ENCODE measurements around the gene MED25. TPM values are rescaled to one million over a fixed set of nuclear protein-coding genes. Genes with fewer than 3 reads are reported as not detected.

Gene MED25
- polyA plus RNA-seq, 3 donors, result 13.9 to 52.9 (median 18.5) TPM

DNA sequence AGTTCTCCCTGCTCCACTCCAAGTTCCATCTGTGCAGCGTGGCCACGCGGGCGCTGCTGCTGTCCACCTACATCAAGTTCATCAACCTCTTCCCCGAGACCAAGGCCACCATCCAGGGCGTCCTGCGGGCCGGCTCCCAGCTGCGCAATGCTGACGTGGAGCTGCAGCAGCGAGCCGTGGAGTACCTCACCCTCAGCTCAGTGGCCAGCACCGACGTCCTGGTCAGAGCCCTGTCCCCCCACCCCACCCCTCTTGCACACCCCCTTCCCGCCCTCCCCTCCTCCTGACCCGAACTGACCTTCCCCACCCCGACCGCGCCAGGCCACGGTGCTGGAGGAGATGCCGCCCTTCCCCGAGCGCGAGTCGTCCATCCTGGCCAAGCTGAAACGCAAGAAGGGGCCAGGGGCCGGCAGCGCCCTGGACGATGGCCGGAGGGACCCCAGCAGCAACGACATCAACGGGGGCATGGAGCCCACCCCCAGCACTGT lies 16.6 kb upstream of the MED25 start:
- Histone ChIP-seq H3K27ac (ENCODE audit: low read depth in 1 of 2, low read length in 2 of 2) (no peak overlapping the region), H3K79me2 (ENCODE audit: insufficient read depth, low read length) (no peaks in the 10 kb centered on the region)

DNA sequence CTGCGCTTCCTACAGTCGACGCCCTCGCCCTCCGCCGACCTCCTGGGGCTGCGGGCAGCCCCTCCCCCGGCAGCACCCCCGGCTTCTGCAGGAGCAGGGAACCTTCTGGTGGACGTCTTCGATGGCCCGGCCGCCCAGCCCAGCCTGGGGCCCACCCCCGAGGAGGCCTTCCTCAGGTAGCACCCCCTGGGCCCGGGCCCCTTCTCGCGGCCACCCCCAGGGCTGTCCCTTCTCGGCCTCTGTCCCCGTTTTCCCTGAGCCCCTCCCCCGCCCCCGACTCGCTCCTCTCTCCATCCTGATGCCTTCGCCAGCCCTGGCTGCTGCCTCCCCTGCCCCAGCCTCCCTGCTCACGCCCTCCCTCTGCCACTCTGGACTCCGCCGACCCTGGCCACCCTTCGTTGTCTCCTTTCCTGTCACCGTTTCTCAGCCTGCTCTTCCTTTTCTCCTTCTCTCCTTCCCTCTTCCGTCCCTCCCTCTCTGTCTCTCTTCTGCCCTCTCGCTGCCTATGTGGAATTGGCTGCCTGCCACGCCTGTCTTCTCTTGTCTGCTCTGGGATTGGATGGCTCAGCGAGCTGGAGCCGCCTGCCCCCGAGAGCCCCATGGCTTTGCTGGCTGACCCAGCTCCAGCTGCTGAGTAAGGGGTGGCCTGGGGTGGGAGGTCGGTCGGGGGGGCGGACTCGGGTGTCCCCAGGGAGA lies 16.0 kb upstream of the MED25 start:
- Histone ChIP-seq H3K9me3 (replicated peaks in 1 of 2; ENCODE audit: control insufficient read depth in 1 of 2, insufficient read depth in 1 of 2, low read length in 2 of 2) (no peaks in the 10 kb centered on the region), H2AFZ (ENCODE audit: insufficient read depth, low read depth, low read length, poor library complexity, severe bottlenecking) (no peak overlapping the region), H4K20me1 (ENCODE audit: insufficient read depth, low read length) (peaks cover 65% of the 10 kb centered on the region), H3K4me2 (replicated peaks; ENCODE audit: extremely low read depth, low read length, poor library complexity, severe bottlenecking) (no peak overlapping the region), H3K27me3 (ENCODE audit: control insufficient read depth in 2 of 2, insufficient read depth in 2 of 2, low read length in 2 of 2) (no peaks in the 10 kb centered on the region), H3K79me2 (ENCODE audit: insufficient read depth, low read length) (no peaks in the 10 kb centered on the region), H3K9ac (ENCODE audit: insufficient read depth, low read length, poor library complexity, severe bottlenecking) (no peak overlapping the region), H3K27ac (ENCODE audit: low read depth in 1 of 2, low read length in 2 of 2) (peak overlapping the region in 1 of 2 donors; percentile 3), H3K4me3 (replicated peaks in 1 of 3; ENCODE audit: low read depth in 2 of 3, low read length in 3 of 3) (no peak overlapping the region), H3K4me1 (ENCODE audit: control insufficient read depth in 1 of 2, insufficient read depth in 2 of 2, low read length in 2 of 2) (peaks cover 2 to 7% of the 10 kb centered on the region in 2 donors), H3K36me3 (replicated peaks in 1 of 2; ENCODE audit: control insufficient read depth in 1 of 2, insufficient read depth in 2 of 2, low read length in 2 of 2) (peaks cover 83 to 97% of the 10 kb centered on the region in 2 donors)
- intact Hi-C loops (cut with micrococcal nuclease), result no loop called here
- Mint-ChIP-seq H3K27me3 (ENCODE audit: low read depth in 3 of 3) (peaks cover 0 to 2% (median 0%) of the 10 kb centered on the region in 3 donors), H3K4me3 (no peak overlapping the region), H3K36me3 (peaks cover 77 to 89% of the 10 kb centered on the region in 2 donors), H3K4me1 (peaks cover 5% of the 10 kb centered on the region), H3K9me3 (no peaks in the 10 kb centered on the region), H3K27ac (peak overlapping the region in 2 of 7 donors; percentile 13 to 73)
- TF ChIP-seq, protein P1, sequence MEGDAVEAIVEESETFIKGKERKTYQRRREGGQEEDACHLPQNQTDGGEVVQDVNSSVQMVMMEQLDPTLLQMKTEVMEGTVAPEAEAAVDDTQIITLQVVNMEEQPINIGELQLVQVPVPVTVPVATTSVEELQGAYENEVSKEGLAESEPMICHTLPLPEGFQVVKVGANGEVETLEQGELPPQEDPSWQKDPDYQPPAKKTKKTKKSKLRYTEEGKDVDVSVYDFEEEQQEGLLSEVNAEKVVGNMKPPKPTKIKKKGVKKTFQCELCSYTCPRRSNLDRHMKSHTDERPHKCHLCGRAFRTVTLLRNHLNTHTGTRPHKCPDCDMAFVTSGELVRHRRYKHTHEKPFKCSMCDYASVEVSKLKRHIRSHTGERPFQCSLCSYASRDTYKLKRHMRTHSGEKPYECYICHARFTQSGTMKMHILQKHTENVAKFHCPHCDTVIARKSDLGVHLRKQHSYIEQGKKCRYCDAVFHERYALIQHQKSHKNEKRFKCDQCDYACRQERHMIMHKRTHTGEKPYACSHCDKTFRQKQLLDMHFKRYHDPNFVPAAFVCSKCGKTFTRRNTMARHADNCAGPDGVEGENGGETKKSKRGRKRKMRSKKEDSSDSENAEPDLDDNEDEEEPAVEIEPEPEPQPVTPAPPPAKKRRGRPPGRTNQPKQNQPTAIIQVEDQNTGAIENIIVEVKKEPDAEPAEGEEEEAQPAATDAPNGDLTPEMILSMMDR (IDR thresholded peaks at IDR 0.05), result no peak
- WGBS (ENCODE audit: insufficient coverage), result 91% methylated on average over 24 of the region's 38 CpGs
- no peak for DNase-seq

More for the DNA sequence above, 16.6 kb upstream of the MED25 start:
- no peak overlapping the region for H3K4me2 ChIP-seq (replicated peaks; ENCODE audit: extremely low read depth, low read length, poor library complexity, severe bottlenecking)
- H3K9ac ChIP-seq (ENCODE audit: insufficient read depth, low read length, poor library complexity, severe bottlenecking), result no peak overlapping the region
- H3K4me3 ChIP-seq (replicated peaks in 1 of 3; ENCODE audit: low read depth in 2 of 3, low read length in 3 of 3), result no peak overlapping the region
- no peaks in the 10 kb centered on the region for H3K27me3 ChIP-seq (ENCODE audit: control insufficient read depth in 2 of 2, insufficient read depth in 2 of 2, low read length in 2 of 2)
- no peak for DNase-seq
- TF ChIP-seq, protein P1 (IDR thresholded peaks at IDR 0.05), result no peak
- peaks cover 0 to 2% (median 0%) of the 10 kb centered on the region in 3 donors for H3K27me3 Mint-ChIP-seq (ENCODE audit: low read depth in 3 of 3)
- WGBS (ENCODE audit: insufficient coverage), result 97% methylated on average over 28 of the region's 32 CpGs
- H3K4me1 ChIP-seq (ENCODE audit: control insufficient read depth in 1 of 2, insufficient read depth in 2 of 2, low read length in 2 of 2), result peaks cover 0 to 2% of the 10 kb centered on the region in 2 donors
- no peaks in the 10 kb centered on the region for H3K9me3 ChIP-seq (replicated peaks in 1 of 2; ENCODE audit: control insufficient read depth in 1 of 2, insufficient read depth in 1 of 2, low read length in 2 of 2)
- no peak overlapping the region for H3K4me3 Mint-ChIP-seq
- no peak overlapping the region for H2AFZ ChIP-seq (ENCODE audit: insufficient read depth, low read depth, low read length, poor library complexity, severe bottlenecking)
- intact Hi-C loops (cut with micrococcal nuclease), result no loop called here
- peaks cover 80 to 90% of the 10 kb centered on the region in 2 donors for H3K36me3 Mint-ChIP-seq
- H4K20me1 ChIP-seq (ENCODE audit: insufficient read depth, low read length), result peaks cover 70% of the 10 kb centered on the region
- H3K4me1 Mint-ChIP-seq, result peaks cover 3% of the 10 kb centered on the region
- no peak overlapping the region for H3K27ac Mint-ChIP-seq
- no peaks in the 10 kb centered on the region for H3K9me3 Mint-ChIP-seq
- peaks cover 87 to 98% of the 10 kb centered on the region in 2 donors for H3K36me3 ChIP-seq (replicated peaks in 1 of 2; ENCODE audit: control insufficient read depth in 1 of 2, insufficient read depth in 2 of 2, low read length in 2 of 2)
